K562 treated with DMSO at 1 percent for 48 hours (cell line): ENCODE data around the gene LATS1. TPM values are rescaled to one million over a fixed set of nuclear protein-coding genes. Genes with fewer than 3 reads are reported as not detected.

Experiments
- total RNA-seq: library from RNA; unstranded; fragments of 300-600 nt; gene quantifications from 2 replicates; pipeline ENCODE4 v1.2.3, GENCODE V29; 2022; ENCODE audit warnings: low replicate concordance; ENCODE audit errors: extremely low read depth

The LATS1 gene
- total RNA-seq: not detected in 2 replicates

DNA sequence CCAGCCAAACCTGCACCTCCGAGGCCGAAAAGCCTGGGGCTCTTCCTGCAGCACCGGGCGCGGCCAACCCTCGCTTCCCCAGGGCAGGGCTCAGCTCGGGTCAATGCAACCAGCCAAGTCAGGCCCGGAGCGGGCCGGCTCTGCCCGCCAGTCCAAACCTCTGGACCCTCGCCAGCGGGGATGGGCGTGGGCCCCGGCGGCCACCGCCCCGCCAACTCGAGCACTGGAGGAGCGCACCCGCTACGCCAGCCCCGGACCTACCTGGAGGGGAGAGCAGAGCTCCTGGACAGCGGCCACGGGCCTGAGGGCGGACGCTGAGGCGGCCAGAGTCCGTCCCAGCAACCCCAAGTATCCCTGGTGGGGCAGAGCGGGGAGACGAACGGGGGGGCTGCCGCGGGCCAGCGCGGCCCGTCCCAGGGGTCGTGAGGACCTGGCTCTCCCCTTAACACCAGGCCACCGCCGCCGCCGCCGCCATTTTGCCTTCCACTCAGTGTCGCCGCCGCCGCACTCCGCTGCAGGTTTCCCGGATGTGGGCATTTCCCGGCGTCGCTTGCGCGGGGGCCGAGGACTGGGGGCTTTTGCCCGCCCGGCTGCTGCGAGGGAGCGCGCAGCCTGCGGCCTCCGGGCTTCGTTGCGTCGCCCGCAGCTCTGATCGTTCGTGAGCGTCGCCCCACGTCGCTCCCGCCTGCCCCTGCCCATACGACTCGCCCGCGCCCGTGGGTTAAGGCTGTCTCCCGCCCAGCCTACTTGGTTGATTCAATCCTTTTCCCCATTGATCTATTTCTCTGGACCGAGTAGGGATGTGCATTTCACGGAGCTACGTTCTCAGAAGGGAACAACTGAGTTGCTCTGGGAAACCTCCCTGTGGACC, at the start of gene LATS1:
Gene LATS1 (minus strand): TSS at position 514 of the 871 bp plus-strand sequence. CDS start 15,975 bp downstream, outside the sequence.

DNA sequence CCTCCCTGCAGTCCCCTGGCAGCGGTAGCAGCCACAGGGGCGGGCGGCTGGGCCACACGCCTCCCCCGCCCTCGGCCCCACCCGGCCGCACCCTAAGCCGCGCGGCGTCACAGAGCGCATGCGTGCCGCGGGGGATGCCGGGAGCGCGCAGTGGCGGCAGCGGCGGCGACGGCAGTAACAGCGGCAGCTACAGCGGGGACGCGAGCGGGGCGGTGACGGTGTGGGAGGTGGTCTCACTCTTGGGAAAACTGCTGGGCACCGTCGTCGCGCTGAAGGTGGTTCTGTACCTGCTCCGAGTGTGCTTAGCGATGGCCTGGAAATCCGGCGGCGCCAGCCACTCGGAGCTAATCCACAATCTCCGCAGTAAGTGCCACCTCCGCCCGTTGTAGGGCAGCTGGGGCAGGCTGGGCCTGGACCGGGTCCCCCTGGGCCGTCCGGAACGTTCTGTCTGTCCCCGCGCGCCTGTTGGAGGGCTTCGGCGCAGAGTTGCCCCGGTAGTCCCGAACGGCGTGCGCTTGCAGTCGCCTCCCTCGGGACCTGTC, 31.8 kb upstream of the LATS1 start, which contains the start of gene PCMT1:
Gene PCMT1 (plus strand): TSS at position 148 of the 542 bp plus-strand sequence. CDS start 161 bp downstream, at position 309.

DNA sequence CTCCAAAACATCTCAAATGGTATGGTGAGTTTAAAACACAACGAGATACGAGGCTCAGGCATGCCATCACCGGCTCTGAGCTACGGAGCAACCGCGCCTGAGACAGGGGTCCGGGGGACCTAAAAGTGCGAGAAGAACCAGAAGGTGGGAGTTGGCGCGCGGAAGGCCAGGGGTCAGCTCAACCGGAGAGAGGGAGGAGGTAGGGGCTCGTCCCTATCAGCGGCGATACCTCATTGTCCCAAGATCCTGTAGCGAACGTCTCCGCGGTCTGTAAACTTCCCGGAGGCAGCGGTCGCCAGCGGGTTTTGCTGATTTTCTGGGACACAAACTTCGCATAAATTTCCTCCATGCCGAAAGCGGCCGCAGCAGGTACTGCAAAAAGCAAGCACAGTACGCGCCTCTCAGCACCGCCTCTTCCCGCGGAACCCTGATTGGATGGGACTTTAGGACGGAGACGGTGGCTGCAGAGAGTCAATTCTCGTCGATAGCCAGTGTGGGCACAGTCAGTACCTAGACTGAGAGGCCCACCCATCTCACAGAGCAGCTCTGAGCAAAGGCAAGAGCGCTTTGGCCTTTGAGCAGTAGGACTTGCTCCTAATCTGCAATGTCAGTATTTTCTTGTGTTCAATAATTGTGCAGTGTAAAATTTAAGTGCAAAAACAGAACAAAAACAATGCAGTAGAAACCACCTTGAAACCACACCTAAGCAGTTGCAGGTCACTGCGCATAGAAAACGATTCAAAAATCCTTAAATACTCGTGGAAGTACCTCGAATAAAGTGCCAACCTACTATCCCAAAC, 28.4 kb upstream of the LATS1 start, which contains the start of gene NUP43:
Gene NUP43 (minus strand): TSS at position 383 of the 800 bp plus-strand sequence. CDS start 34 bp downstream, at position 349.

DNA sequence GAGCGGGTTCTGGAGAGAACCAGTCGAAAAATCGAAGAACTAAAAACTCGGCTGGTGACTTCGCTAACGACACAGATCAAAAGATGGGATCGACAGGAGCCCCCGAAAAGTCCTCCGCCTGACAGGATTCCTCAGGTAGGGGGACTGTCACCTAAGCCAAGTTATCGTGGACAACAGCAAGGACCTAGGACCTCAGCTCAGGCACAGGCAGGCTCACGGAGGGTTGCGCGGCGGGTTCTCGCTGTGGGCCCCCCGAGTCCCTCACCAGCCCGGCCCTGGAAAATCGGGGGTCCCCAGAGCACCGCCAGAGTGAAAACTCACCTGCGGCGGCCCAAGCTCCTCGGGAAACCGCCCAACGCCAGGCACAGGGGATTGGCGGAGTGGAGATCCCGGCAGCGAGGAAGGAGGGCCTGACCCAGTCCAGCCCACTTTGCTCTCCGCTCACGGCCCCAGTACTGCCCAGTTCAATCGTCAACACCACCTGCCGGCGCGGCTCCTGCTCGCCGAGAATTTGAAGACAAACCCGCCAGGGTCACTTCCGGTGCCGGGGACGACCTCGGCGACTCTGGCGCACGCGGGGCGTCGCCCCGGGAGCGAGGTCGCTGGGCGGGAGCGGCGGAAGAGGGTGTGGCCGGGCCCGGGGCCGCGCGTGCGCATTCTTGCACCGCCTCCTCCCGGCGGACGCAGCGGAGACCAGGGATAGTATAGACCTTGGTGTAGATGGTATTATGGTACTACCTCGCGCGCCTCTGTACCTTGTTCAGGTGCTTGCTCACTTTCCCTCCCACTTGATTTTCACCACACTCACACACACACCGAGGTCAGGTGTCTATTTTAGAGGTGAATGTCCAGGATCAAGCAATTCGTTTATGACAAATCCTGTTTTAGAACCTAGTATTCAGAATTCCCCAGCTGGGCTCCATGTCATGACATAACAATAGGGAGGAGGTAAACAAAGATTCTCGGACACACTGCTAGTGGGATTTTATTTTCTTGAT, 69.5 kb downstream of the LATS1 start, which contains the start of gene KATNA1:
Gene KATNA1 (minus strand): TSS at position 567 of the 998 bp plus-strand sequence. CDS start 10,167 bp downstream, outside the sequence.

Other genes with a start within 250 kb of the LATS1 start
- gene ZC3H12D, start 233.1 kb downstream of the LATS1 start, total RNA-seq: not detected in 2 replicates
- gene PPIL4, start 172.1 kb downstream of the LATS1 start, total RNA-seq: not detected in 2 replicates
- gene GINM1, start 151.7 kb downstream of the LATS1 start, total RNA-seq: not detected in 2 replicates
- gene KATNA1, start 69.4 kb downstream of the LATS1 start, total RNA-seq: not detected in 2 replicates
- not detected in 2 replicates for gene NUP43, start 28.4 kb upstream of the LATS1 start, total RNA-seq
- gene PCMT1, start 31.6 kb upstream of the LATS1 start, total RNA-seq: not detected in 2 replicates
- not detected in 2 replicates for gene LRP11, start 146.3 kb upstream of the LATS1 start, total RNA-seq
- gene RAET1E, start 180.0 kb upstream of the LATS1 start, total RNA-seq: not detected in 2 replicates
- not detected in 2 replicates for gene RAET1G, start 205.0 kb upstream of the LATS1 start, total RNA-seq
- not detected in 2 replicates for gene ULBP2, start 223.9 kb upstream of the LATS1 start, total RNA-seq
- not detected in 2 replicates for gene ULBP1, start 245.8 kb upstream of the LATS1 start, total RNA-seq